ENCODE results near the gene TH.

DNA sequence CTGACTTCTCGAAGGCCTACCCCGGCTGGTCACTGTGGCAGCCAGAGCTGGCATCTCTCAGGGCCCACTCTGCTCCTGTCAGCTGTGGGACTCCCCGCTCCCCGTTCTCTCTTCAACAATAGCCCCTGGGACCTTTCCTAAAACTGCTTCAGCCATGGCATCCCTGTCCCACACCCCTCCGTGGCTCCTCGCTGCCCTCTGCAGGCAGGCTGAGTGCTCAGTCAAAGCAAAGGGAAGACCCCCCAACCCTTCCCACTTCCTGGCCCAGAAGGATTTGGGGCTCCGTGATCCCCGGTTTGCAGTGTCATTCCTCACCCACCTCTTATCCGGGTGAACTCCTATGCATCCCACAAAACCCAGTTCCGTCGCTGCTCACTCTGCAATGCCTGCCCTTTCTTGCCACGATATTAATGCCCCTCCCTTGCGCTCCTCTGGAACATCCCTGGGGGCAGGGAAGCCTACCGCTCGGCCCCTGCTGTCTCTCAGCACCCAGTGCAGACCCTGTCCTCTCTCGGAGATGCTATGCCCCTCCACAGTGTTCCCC is 1.6 kb upstream of the TH start:
- TF ChIP-seq, protein P1, sequence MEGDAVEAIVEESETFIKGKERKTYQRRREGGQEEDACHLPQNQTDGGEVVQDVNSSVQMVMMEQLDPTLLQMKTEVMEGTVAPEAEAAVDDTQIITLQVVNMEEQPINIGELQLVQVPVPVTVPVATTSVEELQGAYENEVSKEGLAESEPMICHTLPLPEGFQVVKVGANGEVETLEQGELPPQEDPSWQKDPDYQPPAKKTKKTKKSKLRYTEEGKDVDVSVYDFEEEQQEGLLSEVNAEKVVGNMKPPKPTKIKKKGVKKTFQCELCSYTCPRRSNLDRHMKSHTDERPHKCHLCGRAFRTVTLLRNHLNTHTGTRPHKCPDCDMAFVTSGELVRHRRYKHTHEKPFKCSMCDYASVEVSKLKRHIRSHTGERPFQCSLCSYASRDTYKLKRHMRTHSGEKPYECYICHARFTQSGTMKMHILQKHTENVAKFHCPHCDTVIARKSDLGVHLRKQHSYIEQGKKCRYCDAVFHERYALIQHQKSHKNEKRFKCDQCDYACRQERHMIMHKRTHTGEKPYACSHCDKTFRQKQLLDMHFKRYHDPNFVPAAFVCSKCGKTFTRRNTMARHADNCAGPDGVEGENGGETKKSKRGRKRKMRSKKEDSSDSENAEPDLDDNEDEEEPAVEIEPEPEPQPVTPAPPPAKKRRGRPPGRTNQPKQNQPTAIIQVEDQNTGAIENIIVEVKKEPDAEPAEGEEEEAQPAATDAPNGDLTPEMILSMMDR (IDR thresholded peaks at IDR 0.05; ENCODE audit: low read depth, low read length, poor library complexity, severe bottlenecking): peak; percentile 59
- TF ChIP-seq EZH2phosphoT487 (IDR thresholded peaks at IDR 0.05; ENCODE audit: borderline replicate concordance, low read length): no peak

Measured in DOHH2 (cell line).